Measurements from ENCODE around the gene WIZ. TPM values are rescaled to one million over a fixed set of nuclear protein-coding genes. Genes with fewer than 3 reads are reported as not detected.

Gene WIZ
- total and polyA plus RNA-seq, 2 of the 4 experiments (the other 2 are of a cell fraction), result 0.90 to 27.1 TPM

- H4K5ac ChIP-seq (ENCODE audit: low read depth, low read length), result no peak overlapping the region
- no peak overlapping the region for H2BK5ac ChIP-seq (ENCODE audit: low read depth, low read length, poor library complexity, severe bottlenecking)
- H3K4me3 ChIP-seq (ENCODE audit: insufficient read depth, low read depth, low read length), result no peak overlapping the region
- no peak overlapping the region for H2AK9ac ChIP-seq (replicated peaks; ENCODE audit: low read depth, low read length, poor library complexity)
- DNase-seq (peak; percentile 43), ATAC-seq (ENCODE audit: low read depth) (peak; percentile 37; the same call in 1 of the 2 replicates)
- no peaks in the 10 kb centered on the region; the same call in 1 of the 2 replicates for H3K4me1 ChIP-seq (ENCODE audit: control insufficient read depth, insufficient read depth, low read length)
- H4K8ac ChIP-seq (ENCODE audit: low read depth in 2 of 2, low read length in 2 of 2), result no peak overlapping the region
- CTCF ChIA-PET, result no interaction called here
- dilution Hi-C loops (cut with HindIII; ENCODE audit: low sequenced_read_pairs, unreplicated experiment), result no loop called here
- no peak overlapping the region for H3K27ac ChIP-seq (ENCODE audit: insufficient read depth, low read length)
- no peak overlapping the region for H3K56ac ChIP-seq (ENCODE audit: extremely low read depth, insufficient read depth, low read length)
- H3K9me3 ChIP-seq (ENCODE audit: control insufficient read depth, insufficient read depth, low read length), result no peaks in the 10 kb centered on the region
- H3K27me3 ChIP-seq (ENCODE audit: control insufficient read depth, insufficient read depth, low read length), result peaks cover 26% of the 10 kb centered on the region
- H3K36me3 ChIP-seq (ENCODE audit: control insufficient read depth, insufficient read depth, low read length), result no peaks in the 10 kb centered on the region
- no peaks in the 10 kb centered on the region for H3K9me1 ChIP-seq (ENCODE audit: insufficient read depth, low read length)
- H3K14ac ChIP-seq (replicated peaks; ENCODE audit: low read depth, low read length), result no peak overlapping the region
- H3K4me2 ChIP-seq (ENCODE audit: low read depth, low read length), result no peak overlapping the region
- H2BK20ac ChIP-seq (ENCODE audit: low read depth, low read length), result no peak overlapping the region
- H3K23ac ChIP-seq (ENCODE audit: low read depth, low read length), result no peak overlapping the region
- intact Hi-C loops (cut with micrococcal nuclease), result no loop called here
- H4K91ac ChIP-seq (ENCODE audit: insufficient read depth, low read depth, low read length), result no peak overlapping the region
- 67% methylated on average over 2 of the region's 8 CpGs; no CpG with 5 or more reads in 1 of the 2 experiments for WGBS, 2 experiments (ENCODE audit: extremely low coverage in 2 of 2, insufficient read length in 1 of 2)
- H4K20me1 ChIP-seq (ENCODE audit: insufficient read depth, low read length), result no peaks in the 10 kb centered on the region
- no peak overlapping the region for H3K4ac ChIP-seq (ENCODE audit: low read depth, low read length)
- H2AFZ ChIP-seq (replicated peaks; ENCODE audit: low read length, poor library complexity), result no peak overlapping the region
- no peak overlapping the region for H3K18ac ChIP-seq (ENCODE audit: low read depth, low read length)
- H3K79me1 ChIP-seq (ENCODE audit: low read depth in 1 of 2, low read length in 2 of 2), result no peaks in the 10 kb centered on the region
- BruUV-seq (replicated peaks), result no TSS peak
- in situ Hi-C loops (cut with MboI; ENCODE audit: low sequenced_read_pairs), result loop anchor here (5.0 kb wide), 1 partner anchor 85 kb away; no protein-coding TSS in a partner anchor
- no peak overlapping the region for H3K9ac ChIP-seq (ENCODE audit: low read depth, low read length)
- H2BK15ac ChIP-seq (ENCODE audit: low read depth, low read length), result no peak overlapping the region
- no peak overlapping the region for H2AK5ac ChIP-seq (ENCODE audit: low read depth, low read length)
- POLR2A ChIA-PET (ENCODE audit: unreplicated experiment), result no interaction called here
- no peak overlapping the region for H2BK120ac ChIP-seq (ENCODE audit: low read depth, low read length)
- TF ChIP-seq CEBPB (IDR thresholded peaks at IDR 0.05; ENCODE audit: low read depth, low read length) (no peak), FOS (IDR thresholded peaks at IDR 0.05; ENCODE audit: low read depth, low read length) (no peak), CHD1 (IDR thresholded peaks at IDR 0.05; ENCODE audit: low read depth, low read length) (no peak), MAZ (IDR thresholded peaks at IDR 0.05; ENCODE audit: borderline replicate concordance, low read depth, low read length) (no peak), RAD21 (IDR thresholded peaks at IDR 0.05; ENCODE audit: low read length) (no peak), SMC3 (IDR thresholded peaks at IDR 0.05; ENCODE audit: low read depth, low read length) (no peak), MAFK (IDR thresholded peaks at IDR 0.05; ENCODE audit: low read depth, low read length) (peak; percentile 78), RFX5 (IDR thresholded peaks at IDR 0.05; ENCODE audit: low read depth, low read length) (no peak), NFE2L2 (IDR thresholded peaks at IDR 0.05; ENCODE audit: low read depth, low read length) (peak; percentile 58), RCOR1 (IDR thresholded peaks at IDR 0.05; ENCODE audit: insufficient replicate concordance, low read length) (no peak), BHLHE40 (IDR thresholded peaks at IDR 0.05; ENCODE audit: low read depth, low read length) (no peak), MXI1 (IDR thresholded peaks at IDR 0.05; ENCODE audit: borderline replicate concordance, low read depth, low read length) (no peak), USF2 (IDR thresholded peaks at IDR 0.05; ENCODE audit: low read depth, low read length) (no peak), POLR2A (IDR thresholded peaks at IDR 0.05; ENCODE audit: low read depth, low read length) (no peak)
- TF ChIP-seq, protein P1, sequence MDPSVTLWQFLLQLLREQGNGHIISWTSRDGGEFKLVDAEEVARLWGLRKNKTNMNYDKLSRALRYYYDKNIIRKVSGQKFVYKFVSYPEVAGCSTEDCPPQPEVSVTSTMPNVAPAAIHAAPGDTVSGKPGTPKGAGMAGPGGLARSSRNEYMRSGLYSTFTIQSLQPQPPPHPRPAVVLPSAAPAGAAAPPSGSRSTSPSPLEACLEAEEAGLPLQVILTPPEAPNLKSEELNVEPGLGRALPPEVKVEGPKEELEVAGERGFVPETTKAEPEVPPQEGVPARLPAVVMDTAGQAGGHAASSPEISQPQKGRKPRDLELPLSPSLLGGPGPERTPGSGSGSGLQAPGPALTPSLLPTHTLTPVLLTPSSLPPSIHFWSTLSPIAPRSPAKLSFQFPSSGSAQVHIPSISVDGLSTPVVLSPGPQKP (IDR thresholded peaks at IDR 0.05; ENCODE audit: borderline replicate concordance, low read depth, low read length), result no peak
Measured at GRCh38 chr19:15466851-15467733, 17.3 kb upstream of the WIZ start.

Measured in IMR-90 (cell line).